ENCODE results near the gene PAGE2. TPM values are rescaled to one million over a fixed set of nuclear protein-coding genes. Genes with fewer than 3 reads are reported as not detected.
"Not testable (repeated sequence)": the region's sequence is repeated elsewhere in the genome, so short reads cannot be mapped to it uniquely, and the experiment has no call there.

Gene PAGE2
- not detected in 2 replicates for total RNA-seq
- long read RNA-seq, result 0 reads

- Mint-ChIP-seq H3K27me3 (ENCODE audit: unreplicated experiment) (no peaks in the 10 kb centered on the region), H3K4me3 (ENCODE audit: unreplicated experiment) (no peak within 1 kb of the TSS), H3K36me3 (ENCODE audit: unreplicated experiment) (no peaks in the 10 kb centered on the region), H3K27ac (ENCODE audit: unreplicated experiment) (no peak within 1 kb of the TSS), H3K4me1 (ENCODE audit: unreplicated experiment) (no peaks in the 10 kb centered on the region), H3K9me3 (ENCODE audit: unreplicated experiment) (peaks cover 12% of the 10 kb centered on the region)
- no peak for DNase-seq (ENCODE audit: extremely low spot score, unreplicated experiment)
- TF ChIP-seq CTCF (IDR thresholded peaks at IDR 0.05), result no peak
Observed at GRCh38 chrX:55088795-55089489, at the start of gene PAGE2. Gene PAGE2, plus strand, starts transcription at chrX:55089018. Its CDS starts 1,003 bp downstream, at chrX:55090021.

- TF ChIP-seq CTCF (IDR thresholded peaks at IDR 0.05), result no peak
- H3K36me3 Mint-ChIP-seq (ENCODE audit: unreplicated experiment), result no peaks in the 10 kb centered on the region
- no peaks in the 10 kb centered on the region for H3K27me3 Mint-ChIP-seq (ENCODE audit: unreplicated experiment)
- H3K4me3 Mint-ChIP-seq (ENCODE audit: unreplicated experiment), result no peak overlapping the region
- DNase-seq (ENCODE audit: extremely low spot score, unreplicated experiment), result no peak
- peak overlapping the region; percentile 52 for H3K27ac Mint-ChIP-seq (ENCODE audit: unreplicated experiment)
- peaks cover 10% of the 10 kb centered on the region for H3K4me1 Mint-ChIP-seq (ENCODE audit: unreplicated experiment)
- H3K9me3 Mint-ChIP-seq (ENCODE audit: unreplicated experiment), result peaks cover 15% of the 10 kb centered on the region
Observed at GRCh38 chrX:55039471-55039870, 49.3 kb upstream of the PAGE2 start.

GRCh38 chrX:55041514-55041913, 47.3 kb upstream of the PAGE2 start:
- Mint-ChIP-seq H3K27ac (ENCODE audit: unreplicated experiment) (no peak overlapping the region), H3K36me3 (ENCODE audit: unreplicated experiment) (no peaks in the 10 kb centered on the region), H3K4me1 (ENCODE audit: unreplicated experiment) (peaks cover 10% of the 10 kb centered on the region), H3K9me3 (ENCODE audit: unreplicated experiment) (peaks cover 19% of the 10 kb centered on the region), H3K27me3 (ENCODE audit: unreplicated experiment) (no peaks in the 10 kb centered on the region), H3K4me3 (ENCODE audit: unreplicated experiment) (no peak overlapping the region)
- no peak for TF ChIP-seq CTCF (IDR thresholded peaks at IDR 0.05)
- no peak for DNase-seq (ENCODE audit: extremely low spot score, unreplicated experiment)

- H3K36me3 Mint-ChIP-seq (ENCODE audit: unreplicated experiment); H3K27ac Mint-ChIP-seq (ENCODE audit: unreplicated experiment); H3K4me3 Mint-ChIP-seq (ENCODE audit: unreplicated experiment); H3K27me3 Mint-ChIP-seq (ENCODE audit: unreplicated experiment); H3K4me1 Mint-ChIP-seq (ENCODE audit: unreplicated experiment); DNase-seq (ENCODE audit: extremely low spot score, unreplicated experiment): not testable (repeated sequence)
- peaks cover 10% of the 10 kb centered on the region for H3K9me3 Mint-ChIP-seq (ENCODE audit: unreplicated experiment)
Observed at GRCh38 chrX:55050599-55050998, 38.2 kb upstream of the PAGE2 start.

GRCh38 chrX:55056820-55057674, 31.8 kb upstream of the PAGE2 start:
- peak overlapping the region; percentile 15 for H3K4me3 Mint-ChIP-seq (ENCODE audit: unreplicated experiment)
- peaks cover 8% of the 10 kb centered on the region for H3K27me3 Mint-ChIP-seq (ENCODE audit: unreplicated experiment)
- H3K4me1 Mint-ChIP-seq (ENCODE audit: unreplicated experiment), result peaks cover 10% of the 10 kb centered on the region
- H3K9me3 Mint-ChIP-seq (ENCODE audit: unreplicated experiment), result peaks cover 9% of the 10 kb centered on the region
- H3K36me3 Mint-ChIP-seq (ENCODE audit: unreplicated experiment), result no peaks in the 10 kb centered on the region
- DNase-seq (ENCODE audit: extremely low spot score, unreplicated experiment), result no peak
- no peak for TF ChIP-seq CTCF (IDR thresholded peaks at IDR 0.05)
- peak overlapping the region; percentile 39 for H3K27ac Mint-ChIP-seq (ENCODE audit: unreplicated experiment)
